SH-SY5Y (cell line): ENCODE results near the gene LARP1.

ENCODE experiments used
- GATA2 ChIP-seq: IDR thresholded peaks from 2 replicates; pipeline ENCODE4 v1.6.1; 2011; ENCODE audit warnings: mild to moderate bottlenecking, low read depth, low read length
- GATA3 ChIP-seq: IDR thresholded peaks from 2 replicates; pipeline ENCODE4 v1.6.1; 2011; ENCODE audit warnings: low read depth, mild to moderate bottlenecking, low read length, moderate library complexity

The LARP1 gene

GRCh38 chr5:154791535-154791934 is 36.4 kb downstream of the LARP1 start:
- TF ChIP-seq GATA3 (no peak), GATA2 (no peak)

GRCh38 chr5:154793599-154794524 is 38.7 kb downstream of the LARP1 start:
- TF ChIP-seq GATA3, result no peak

GRCh38 chr5:154794525-154795234 is 39.5 kb downstream of the LARP1 start:
- TF ChIP-seq GATA3 (no peak), GATA2 (no peak)

- TF ChIP-seq GATA3 (no peak), GATA2 (no peak)
Measured at GRCh38 chr5:154795235-154795596, 40.0 kb downstream of the LARP1 start.

- no peak for TF ChIP-seq GATA2
- no peak for TF ChIP-seq GATA3
Measured at GRCh38 chr5:154797762-154798161, 42.6 kb downstream of the LARP1 start.

GRCh38 chr5:154800582-154800981 is 45.4 kb downstream of the LARP1 start:
- TF ChIP-seq GATA2 (no peak), GATA3 (no peak)

- TF ChIP-seq GATA3 (no peak), GATA2 (no peak)
Measured at GRCh38 chr5:154801083-154801482, 45.9 kb downstream of the LARP1 start.

- TF ChIP-seq GATA2 (no peak), GATA3 (no peak)
Measured at GRCh38 chr5:154802050-154802449, 46.9 kb downstream of the LARP1 start.

- TF ChIP-seq GATA3 (no peak), GATA2 (no peak)
Measured at GRCh38 chr5:154806176-154806575, 51.0 kb downstream of the LARP1 start.

GRCh38 chr5:154811239-154811638 is 56.1 kb downstream of the LARP1 start:
- TF ChIP-seq GATA3, result no peak
- no peak for TF ChIP-seq GATA2

- TF ChIP-seq GATA2, result no peak
- no peak for TF ChIP-seq GATA3
Measured at GRCh38 chr5:154811653-154812465, 56.7 kb downstream of the LARP1 start.

- TF ChIP-seq GATA3 (no peak), GATA2 (no peak)
Measured at GRCh38 chr5:154813158-154813557, 58.0 kb downstream of the LARP1 start.

- TF ChIP-seq GATA3 (no peak), GATA2 (no peak)
Measured at GRCh38 chr5:154813736-154814135, 58.6 kb downstream of the LARP1 start.

- TF ChIP-seq GATA3, result no peak
- TF ChIP-seq GATA2, result no peak
Measured at GRCh38 chr5:154815025-154815424, 59.8 kb downstream of the LARP1 start.
